ENCODE measurements around the gene SLC2A14.

The SLC2A14 gene

GRCh38 chr12:7835116-7835515 is 37.6 kb downstream of the SLC2A14 start:
- TF ChIP-seq CTCF (IDR thresholded peaks at IDR 0.05), result no peak

- TF ChIP-seq CTCF (IDR thresholded peaks at IDR 0.05), result no peak
These were observed 38.0 kb downstream of the SLC2A14 start for GRCh38 chr12:7834701-7835100.

- TF ChIP-seq CTCF (IDR thresholded peaks at IDR 0.05), result no peak
These were observed 38.9 kb downstream of the SLC2A14 start for GRCh38 chr12:7833831-7834230.

GRCh38 chr12:7832059-7832696 is 40.5 kb downstream of the SLC2A14 start:
- TF ChIP-seq CTCF (IDR thresholded peaks at IDR 0.05), result peak; percentile 75

- TF ChIP-seq CTCF (IDR thresholded peaks at IDR 0.05), result peak; percentile 98
These were observed 65.7 kb downstream of the SLC2A14 start for GRCh38 chr12:7806863-7807487.

- TF ChIP-seq CTCF (IDR thresholded peaks at IDR 0.05), result no peak
These were observed 71.3 kb downstream of the SLC2A14 start for GRCh38 chr12:7801460-7801859.

- TF ChIP-seq CTCF (IDR thresholded peaks at IDR 0.05), result no peak
These were observed 74.9 kb downstream of the SLC2A14 start for GRCh38 chr12:7797698-7798398.
